C4-2B (cell line): ENCODE data around the gene DGCR8.

ENCODE experiments used
- ZFX ChIP-seq: fragments of 450-650 bp; IDR thresholded peaks from 2 replicates; pipeline ENCODE4 v1.6.1; 2017
- TF ChIP-seq, protein P1 (sequence below): fragments of 450-650 bp; conservative IDR thresholded peaks from 2 replicates; pipeline ENCODE4 v1.5.1; 2017; ENCODE audit warnings: mild to moderate bottlenecking

DNA sequence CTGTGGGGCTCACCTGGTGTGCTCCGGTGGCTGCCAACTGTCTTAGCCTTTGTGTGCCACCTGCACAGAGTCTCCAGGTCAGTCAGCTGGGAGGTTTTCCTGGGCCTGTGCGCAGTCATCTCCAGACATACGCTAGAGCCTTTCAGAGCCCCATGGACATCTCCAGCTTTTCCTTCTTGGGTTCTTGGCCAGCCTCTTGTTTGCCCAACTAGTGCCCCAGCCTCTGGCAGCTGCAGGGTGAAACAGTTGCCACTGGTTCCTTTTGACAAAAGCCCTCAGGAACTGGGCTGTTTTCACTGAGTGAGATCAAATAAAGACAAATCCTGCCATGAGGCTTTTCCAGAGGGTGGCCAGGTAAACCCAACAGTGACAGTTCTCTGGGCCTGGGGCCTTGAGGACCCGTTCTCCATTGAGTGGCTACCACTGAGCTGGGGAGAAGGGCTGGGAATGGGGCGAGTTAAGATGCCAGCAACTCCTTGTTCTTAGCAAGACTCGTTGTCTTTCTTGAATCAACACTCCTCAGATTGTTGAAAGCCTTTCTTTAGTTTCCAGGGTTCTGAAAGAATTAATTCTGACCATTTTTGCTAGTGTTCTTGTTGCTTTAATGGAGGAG, 19.2 kb downstream of the DGCR8 start:
- TF ChIP-seq, protein P1, sequence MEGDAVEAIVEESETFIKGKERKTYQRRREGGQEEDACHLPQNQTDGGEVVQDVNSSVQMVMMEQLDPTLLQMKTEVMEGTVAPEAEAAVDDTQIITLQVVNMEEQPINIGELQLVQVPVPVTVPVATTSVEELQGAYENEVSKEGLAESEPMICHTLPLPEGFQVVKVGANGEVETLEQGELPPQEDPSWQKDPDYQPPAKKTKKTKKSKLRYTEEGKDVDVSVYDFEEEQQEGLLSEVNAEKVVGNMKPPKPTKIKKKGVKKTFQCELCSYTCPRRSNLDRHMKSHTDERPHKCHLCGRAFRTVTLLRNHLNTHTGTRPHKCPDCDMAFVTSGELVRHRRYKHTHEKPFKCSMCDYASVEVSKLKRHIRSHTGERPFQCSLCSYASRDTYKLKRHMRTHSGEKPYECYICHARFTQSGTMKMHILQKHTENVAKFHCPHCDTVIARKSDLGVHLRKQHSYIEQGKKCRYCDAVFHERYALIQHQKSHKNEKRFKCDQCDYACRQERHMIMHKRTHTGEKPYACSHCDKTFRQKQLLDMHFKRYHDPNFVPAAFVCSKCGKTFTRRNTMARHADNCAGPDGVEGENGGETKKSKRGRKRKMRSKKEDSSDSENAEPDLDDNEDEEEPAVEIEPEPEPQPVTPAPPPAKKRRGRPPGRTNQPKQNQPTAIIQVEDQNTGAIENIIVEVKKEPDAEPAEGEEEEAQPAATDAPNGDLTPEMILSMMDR, result no peak
- no peak for TF ChIP-seq ZFX
